GM12878 (cell line): Measurements from ENCODE around the gene MFAP3L. TPM values are rescaled to one million over a fixed set of nuclear protein-coding genes. Genes with fewer than 3 reads are reported as not detected.

ENCODE experiments used
- ATAC-seq: fragments of 200-7000 bp; cut with Tn5 transposase; 3 replicates; pipeline ENCODE4 v1.9.1; 2020; ENCODE audit warnings: mild to moderate bottlenecking, moderate library complexity
- BruUV-seq: library from RNA; stranded (reverse); fragments of 400-500 nt; replicated peaks from 2 replicates; lab custom pipeline; 2021; lab: Mats Ljungman, UMichigan
- CTCF ChIA-PET: fragments of 300-600 bp; sonication (Branson Sonifier 250); formaldehyde crosslinking; extraction: SDS; loops from one replicate; lab custom pipeline; 2021; ENCODE audit warnings: inconsistent platforms; lab: Yijun Ruan, JAX
- POLR2A ChIA-PET: fragments of 350-600 bp; formaldehyde crosslinking; extraction: SDS; loops from one replicate; lab custom pipeline; 2021; ENCODE audit warnings: inconsistent platforms; lab: Charles Lee
- RAD21 ChIA-PET: fragments of 300-600 bp; sonication (Branson Sonifier 250); formaldehyde crosslinking; loops from one replicate; lab custom pipeline; 2023; ENCODE audit warnings: antibody characterized with exemption; ENCODE audit not compliant: unreplicated experiment; lab: Charles Lee
- SMC1A ChIA-PET: fragments of 300-600 bp; sonication (Branson Sonifier 250); formaldehyde crosslinking; loops from one replicate; lab custom pipeline; 2023; ENCODE audit not compliant: unreplicated experiment, uncharacterized antibody; lab: Charles Lee
- DNase-seq: peaks from one replicate; pipeline ENCODE4 v3.0.0-alpha.2; 2011; ENCODE audit warnings: low read depth, low spot score
- FAIRE-seq: peaks from 3 replicates; lab custom pipeline; 2011; peaks lifted over from hg19 to GRCh38; lab: Jason Lieb, UNC
- H2AFZ ChIP-seq: 2 replicates; pipeline ENCODE4 v1.6.0; 2011; ENCODE audit warnings: low read depth, low read length, control low read depth; ENCODE audit not compliant: control insufficient read depth
- H3K27ac ChIP-seq: 2 replicates; pipeline ENCODE4 v1.5.1; 2011; ENCODE audit warnings: control low read depth; ENCODE audit not compliant: control insufficient read depth, insufficient read depth
- H3K27me3 ChIP-seq, 2 experiments: replicated peaks in 1 of 2; 2 replicates each; pipeline versions ENCODE4 v1.6.0 to v1.6.1; 2011; ENCODE audit warnings: low read length in 1 of 2; ENCODE audit not compliant: control insufficient read depth in 2 of 2, insufficient read depth in 2 of 2
- H3K36me3 ChIP-seq, 2 experiments: 2 replicates each; pipeline ENCODE4 v1.5.1; 2011; ENCODE audit warnings: low read length in 1 of 2; ENCODE audit not compliant: control insufficient read depth in 2 of 2, insufficient read depth in 2 of 2
- H3K4me1 ChIP-seq: 2 replicates; pipeline ENCODE4 v1.6.1; 2011; ENCODE audit warnings: mild to moderate bottlenecking, low read length, moderate library complexity, mixed read lengths; ENCODE audit not compliant: control insufficient read depth, insufficient read depth
- H3K4me2 ChIP-seq: 2 replicates; pipeline ENCODE4 v1.6.0; 2011; ENCODE audit warnings: control low read depth; ENCODE audit not compliant: control insufficient read depth, insufficient read depth
- H3K4me3 ChIP-seq: fragments of 200-600 bp; sonication (generic); 2 replicates; pipeline ENCODE4 v1.5.1; 2016
- H3K79me2 ChIP-seq: 2 replicates; pipeline ENCODE4 v1.6.0; 2011; ENCODE audit warnings: low read length; ENCODE audit not compliant: control insufficient read depth, insufficient read depth
- H3K9ac ChIP-seq: 2 replicates; pipeline ENCODE4 v1.8.0; 2011; ENCODE audit warnings: low read length, control low read depth, mixed read lengths; ENCODE audit not compliant: control insufficient read depth, insufficient read depth
- H3K9me3 ChIP-seq: replicated peaks from 3 replicates; pipeline ENCODE4 v1.5.1; 2011; ENCODE audit warnings: mild to moderate bottlenecking, low read length; ENCODE audit not compliant: control insufficient read depth, insufficient read depth
- H4K20me1 ChIP-seq: 2 replicates; pipeline ENCODE4 v1.6.0; 2011; ENCODE audit not compliant: control insufficient read depth, insufficient read depth
- CHD2 ChIP-seq: IDR thresholded peaks from 2 replicates; pipeline ENCODE4 v1.6.1; 2011; ENCODE audit warnings: low read depth, low read length, improper control_type of control experiment, borderline replicate concordance
- NFIC ChIP-seq: IDR thresholded peaks from 2 replicates; pipeline ENCODE4 v1.6.1; 2012; ENCODE audit warnings: low read depth, mild to moderate bottlenecking, inconsistent platforms, low read length, moderate library complexity
- TBL1XR1 ChIP-seq: IDR thresholded peaks from 2 replicates; pipeline ENCODE4 v1.6.1; 2012; ENCODE audit warnings: low read depth, low read length, improper control_type of control experiment
- ZNF207 ChIP-seq: fragments of 450-650 bp; IDR thresholded peaks from 2 replicates; pipeline ENCODE4 v1.6.1; 2014; ENCODE audit warnings: antibody characterized with exemption, mild to moderate bottlenecking, borderline replicate concordance
- ZNF622 ChIP-seq: fragments of 450-650 bp; IDR thresholded peaks from 2 replicates; pipeline ENCODE4 v1.6.1; 2017; ENCODE audit warnings: mild to moderate bottlenecking, inconsistent platforms
- WGBS: methylation state at CpG from one replicate; pipeline ENCODE4 v1.1.6; 2016; ENCODE audit warnings: low lambda C conversion rate; ENCODE audit not compliant: insufficient replicate concordance, insufficient coverage; ENCODE audit errors: missing lambda C conversion rate; 5-methylcytosine and 5-hydroxymethylcytosine counted together
- in situ Hi-C: fragments of 300-500 bp; cut with MboI; formaldehyde crosslinking; loops from 9 replicates; pipeline ENCODE4 v1.14.3; 2018; ENCODE audit warnings: mixed read lengths
- intact Hi-C: fragments of 100-400 bp; cut with micrococcal nuclease; formaldehyde crosslinking; loops from one replicate; pipeline ENCODE4 v1.14.2; 2022; ENCODE audit not compliant: unreplicated experiment
- polyA plus RNA-seq, 11 experiments: library from polyadenylated mRNA; depleted of rRNA in 4 of 11; unstranded in 6 of 11; stranded (reverse) in 5 of 11; fragments of >200 nt; fragmentation: Nextera tagmentation in 4 of 11; fragmentation: Illumina TruSeq in 1 of 11; extraction: Ambion mirVana in 4 of 11; extraction: Trizol in 1 of 11; gene quantifications; 1 replicate in 1 of 11; 2 replicates in 10 of 11; pipeline versions ENCODE4 v1.2.1 to v1.2.3, GENCODE V29; 2011 to 2016; ENCODE audit warnings: inconsistent platforms in 2 of 11, missing spikeins in 2 of 11, low read depth in 1 of 11
- total RNA-seq, 4 experiments: library from RNA; depleted of rRNA in 3 of 4; stranded (reverse); fragments of >200 nt in 3 of 4; fragmentation: Illumina TruSeq in 1 of 4; extraction: Trizol in 1 of 4; gene quantifications; 2 replicates each; pipeline versions ENCODE4 v1.2.1 to v1.2.3, GENCODE V29; 2013 to 2021
- TF ChIP-seq, protein P1 (sequence below): fragments of 450-650 bp; IDR thresholded peaks from 2 replicates; pipeline ENCODE4 v1.6.1; 2016; ENCODE audit warnings: mild to moderate bottlenecking

The MFAP3L gene
- total and polyA plus RNA-seq, 10 of the 15 experiments (the other 5 are each of a cell fraction or from before 2014, with no cell fraction given) = 0.10 to 3.0 TPM; not detected in 8

DNA sequence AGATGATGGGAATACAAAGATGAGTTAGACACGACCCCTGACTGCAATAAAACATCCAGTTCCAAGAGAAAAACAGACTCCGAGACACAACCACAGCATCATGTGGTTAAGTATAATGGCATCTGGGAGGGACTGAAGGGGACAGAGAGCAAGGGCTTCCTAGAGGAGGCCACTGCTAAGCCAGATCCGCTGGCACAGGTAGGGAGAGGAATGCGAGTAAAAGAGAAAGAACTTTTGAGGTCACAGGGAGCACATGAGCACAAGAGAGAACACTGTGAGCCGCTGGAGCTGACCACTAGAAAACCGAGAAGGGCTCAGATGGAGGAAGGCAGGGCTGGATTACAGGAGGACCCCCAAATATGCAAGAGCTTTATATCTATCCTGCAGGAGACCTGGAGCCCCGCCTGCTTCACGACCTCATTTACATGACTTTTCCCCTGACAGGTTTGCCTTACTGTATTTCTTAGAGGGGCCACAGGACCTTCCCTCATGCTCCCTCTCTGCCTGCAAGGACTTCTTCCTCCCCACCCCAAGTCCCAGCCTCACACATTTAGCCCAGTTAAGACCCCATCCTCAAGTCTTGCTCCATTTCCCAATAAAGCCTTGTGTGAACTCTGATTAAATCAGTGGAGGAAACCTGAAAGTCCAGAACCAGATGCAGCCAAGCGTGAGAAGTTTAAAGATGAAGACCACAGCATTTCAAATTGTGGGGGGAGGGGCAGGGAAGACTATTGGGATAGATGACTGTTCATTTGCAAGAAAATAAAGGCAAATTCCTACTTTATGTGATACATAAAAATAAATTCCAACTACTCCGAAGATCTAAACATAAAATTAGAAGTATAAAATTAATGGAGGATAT, 29.6 kb downstream of the MFAP3L start:
- Histone ChIP-seq H3K36me3 (no peaks in the 10 kb centered on the region), H3K4me1 (no peaks in the 10 kb centered on the region), H3K9ac (no peak overlapping the region), H3K27me3 (no peaks in the 10 kb centered on the region), H2AFZ (no peak overlapping the region), H3K27ac (no peak overlapping the region), H3K4me3 (no peak overlapping the region), H3K79me2 (no peaks in the 10 kb centered on the region), H3K4me2 (no peak overlapping the region), H3K9me3 (no peaks in the 10 kb centered on the region), H4K20me1 (no peaks in the 10 kb centered on the region)
- ATAC-seq (no peak), FAIRE-seq (no peak), DNase-seq (no peak)
- no peak for TF ChIP-seq NFIC
- TF ChIP-seq CHD2 = no peak
- no peak for TF ChIP-seq ZNF622
- TF ChIP-seq ZNF207 = no peak
- TF ChIP-seq, protein P1, sequence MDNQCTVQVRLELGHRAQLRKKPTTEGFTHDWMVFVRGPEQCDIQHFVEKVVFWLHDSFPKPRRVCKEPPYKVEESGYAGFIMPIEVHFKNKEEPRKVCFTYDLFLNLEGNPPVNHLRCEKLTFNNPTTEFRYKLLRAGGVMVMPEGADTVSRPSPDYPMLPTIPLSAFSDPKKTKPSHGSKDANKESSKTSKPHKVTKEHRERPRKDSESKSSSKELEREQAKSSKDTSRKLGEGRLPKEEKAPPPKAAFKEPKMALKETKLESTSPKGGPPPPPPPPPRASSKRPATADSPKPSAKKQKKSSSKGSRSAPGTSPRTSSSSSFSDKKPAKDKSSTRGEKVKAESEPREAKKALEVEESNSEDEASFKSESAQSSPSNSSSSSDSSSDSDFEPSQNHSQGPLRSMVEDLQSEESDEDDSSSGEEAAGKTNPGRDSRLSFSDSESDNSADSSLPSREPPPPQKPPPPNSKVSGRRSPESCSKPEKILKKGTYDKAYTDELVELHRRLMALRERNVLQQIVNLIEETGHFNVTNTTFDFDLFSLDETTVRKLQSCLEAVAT = no peak
- no peak for TF ChIP-seq TBL1XR1
- BruUV-seq = no TSS peak
- POLR2A ChIA-PET = no interaction called here
- intact Hi-C loops (no loop called here), in situ Hi-C loops (no loop called here)
- WGBS = 21% methylated on average over 10 of the region's 10 CpGs
- SMC1A ChIA-PET = interaction anchor here (1.3 kb wide), 1 partner anchor 33 kb away, joined by 3 read pairs; no protein-coding TSS in a partner anchor
- CTCF ChIA-PET = no interaction called here
- RAD21 ChIA-PET = no interaction called here
